K562 (cell line): ENCODE data around the gene NHLH2. TPM values are rescaled to one million over a fixed set of nuclear protein-coding genes. Genes with fewer than 3 reads are reported as not detected.

Source experiments
- ATAC-seq: fragments of 200-7000 bp; cut with Tn5 transposase; 3 replicates; pipeline ENCODE4 v1.9.1; 2020; ENCODE audit warnings: moderate library complexity
- BruUV-seq: library from RNA; stranded (reverse); fragments of 400-500 nt; replicated peaks from 2 replicates; lab custom pipeline; 2021; lab: Mats Ljungman, UMichigan
- CTCF ChIA-PET: fragments of 300-600 bp; formaldehyde crosslinking; extraction: SDS; loops from one replicate; lab custom pipeline; 2021; ENCODE audit warnings: low intra/inter-chr PET ratio; lab: Yijun Ruan, JAX
- POLR2A ChIA-PET: fragments of 300-600, 350-650 bp; sonication (Branson Sonifier 250); formaldehyde crosslinking; extraction: SDS; loops from one replicate; lab custom pipeline; 2021; ENCODE audit warnings: antibody characterized with exemption, inconsistent platforms; lab: Yijun Ruan, JAX
- DNase-seq, 4 experiments: peaks; one replicate each; pipeline versions ENCODE4 v3.0.0 to v3.0.0-alpha.2; 2011 to 2018; ENCODE audit warnings: low spot score in 3 of 4, mixed read lengths in 3 of 4; ENCODE audit errors: extremely low read depth in 1 of 4
- FAIRE-seq: peaks from 2 replicates; lab custom pipeline; 2011; peaks lifted over from hg19 to GRCh38; lab: Jason Lieb, UNC
- H2AFZ ChIP-seq: 2 replicates; pipeline ENCODE4 v1.6.0; 2011; ENCODE audit warnings: low read depth, low read length, control low read depth, inconsistent platforms
- H3K27ac ChIP-seq: fragments of 200-600 bp; 3 replicates; pipeline ENCODE4 v1.8.0; 2011; ENCODE audit warnings: low read depth, mild to moderate bottlenecking, control low read depth, inconsistent platforms, low read length, moderate library complexity, mixed read lengths; ENCODE audit errors: extremely low read depth
- H3K27me3 ChIP-seq, 2 experiments: fragments of 300-600 bp in 1 of 2; 2 replicates in 1 of 2; 3 replicates in 1 of 2; pipeline versions ENCODE4 v1.6.0 to v1.8.0; 2011; ENCODE audit warnings: inconsistent platforms in 2 of 2, low read length in 2 of 2, mild to moderate bottlenecking in 1 of 2, mixed read lengths in 1 of 2, moderate library complexity in 1 of 2; ENCODE audit not compliant: control insufficient read depth in 2 of 2, insufficient read depth in 2 of 2
- H3K36me3 ChIP-seq: fragments of 300-600 bp; 3 replicates; pipeline ENCODE4 v1.8.0; 2011; ENCODE audit warnings: mild to moderate bottlenecking, low read length, inconsistent platforms; ENCODE audit not compliant: control insufficient read depth, insufficient read depth
- H3K4me1 ChIP-seq, 2 experiments: fragments of 200-600 bp in 1 of 2; replicated peaks in 1 of 2; 2 replicates in 1 of 2; 3 replicates in 1 of 2; pipeline versions ENCODE4 v1.5.1 to v1.8.0; 2011; ENCODE audit warnings: inconsistent platforms in 2 of 2, low read length in 2 of 2, mild to moderate bottlenecking in 1 of 2, mixed read lengths in 1 of 2, moderate library complexity in 1 of 2; ENCODE audit not compliant: control insufficient read depth in 2 of 2, insufficient read depth in 2 of 2
- H3K4me2 ChIP-seq: 2 replicates; pipeline ENCODE4 v1.6.1; 2011; ENCODE audit warnings: low read length, control low read depth, inconsistent platforms, mixed read lengths; ENCODE audit not compliant: insufficient read depth
- H3K4me3 ChIP-seq: fragments of 200-600 bp; sonication (generic), shearing (Covaris generic); 2 replicates; pipeline ENCODE4 v1.5.1; 2016; ENCODE audit warnings: control low read depth, inconsistent platforms
- H3K79me2 ChIP-seq: fragments of 200-600 bp; 3 replicates; pipeline ENCODE4 v1.8.0; 2011; ENCODE audit warnings: low read length, inconsistent platforms; ENCODE audit not compliant: control insufficient read depth, insufficient read depth
- H3K9ac ChIP-seq, 2 experiments: 2 replicates each; pipeline versions ENCODE4 v1.6.0 to v1.6.1; 2011; ENCODE audit warnings: low read depth in 2 of 2, low read length in 2 of 2, control low read depth in 1 of 2, inconsistent platforms in 1 of 2, mild to moderate bottlenecking in 1 of 2, mixed read lengths in 1 of 2; ENCODE audit not compliant: insufficient read depth in 1 of 2
- H3K9me1 ChIP-seq: one replicate; pipeline ENCODE4 v1.6.0; 2011; ENCODE audit warnings: inconsistent platforms, mild to moderate bottlenecking, low read length, moderate library complexity; ENCODE audit not compliant: control insufficient read depth, insufficient read depth
- H3K9me3 ChIP-seq: replicated peaks from 2 replicates; pipeline ENCODE4 v1.5.1; 2011; ENCODE audit warnings: low read depth, low read length, inconsistent platforms; ENCODE audit not compliant: control insufficient read depth, insufficient read depth
- H4K20me1 ChIP-seq: replicated peaks from 2 replicates; pipeline ENCODE4 v1.6.1; 2011; ENCODE audit warnings: low read length, inconsistent platforms, mixed read lengths; ENCODE audit not compliant: control insufficient read depth, insufficient read depth
- ARID1B ChIP-seq: fragments of 450-650 bp; IDR thresholded peaks from 2 replicates; pipeline ENCODE4 v1.6.1; 2016; ENCODE audit warnings: antibody characterized with exemption, mild to moderate bottlenecking, inconsistent platforms
- ATF1 ChIP-seq, 2 experiments: fragments of 450-650 bp in 1 of 2; IDR thresholded peaks; 2 replicates each; pipeline ENCODE4 v1.6.1; 2016; ENCODE audit warnings: missing compliant biosample characterization in 1 of 2, missing genetic modification characterization in 1 of 2
- ELF1 ChIP-seq: fragments of 200-800 bp; sonication (Bioruptor generic); IDR thresholded peaks from 2 replicates; pipeline ENCODE4 v1.6.1; 2016; ENCODE audit warnings: missing genetic modification characterization, missing compliant biosample characterization
- HOXB6 ChIP-seq: fragments of 250-450 bp; sonication (Bioruptor Pico); IDR thresholded peaks from 2 replicates; pipeline ENCODE4 v1.5.1; 2022; ENCODE audit warnings: mild to moderate bottlenecking, borderline replicate concordance
- HSF4 ChIP-seq: fragments of 250-450 bp; sonication (Bioruptor Pico); IDR thresholded peaks from 2 replicates; pipeline ENCODE4 v2.1.2; 2022; ENCODE audit warnings: mild to moderate bottlenecking, moderate library complexity, borderline replicate concordance
- ILF3 ChIP-seq: fragments of 450-650 bp; IDR thresholded peaks from 2 replicates; pipeline ENCODE4 v1.6.1; 2018; ENCODE audit warnings: antibody characterized with exemption, mild to moderate bottlenecking, moderate library complexity, borderline replicate concordance
- MNT ChIP-seq, 2 experiments: fragments of 450-650 bp; conservative IDR thresholded peaks; 2 replicates each; pipeline ENCODE4 v1.6.1; 2017; ENCODE audit warnings: mild to moderate bottlenecking in 2 of 2, moderate library complexity in 2 of 2
- MTF1 ChIP-seq: fragments of 250-450 bp; sonication (Bioruptor Pico); IDR thresholded peaks from 2 replicates; pipeline ENCODE4 v1.9.0; 2021; ENCODE audit warnings: moderate library complexity, mild to moderate bottlenecking, inconsistent platforms, borderline replicate concordance
- SETDB1 ChIP-seq: IDR thresholded peaks from one replicate; pipeline ENCODE4 v1.6.1; 2012; ENCODE audit warnings: low read length, control low read depth, inconsistent platforms
- STAT5B ChIP-seq: fragments of 250-450 bp; sonication (Bioruptor Pico); IDR thresholded peaks from 2 replicates; pipeline ENCODE4 v1.8.0; 2021; ENCODE audit warnings: mild to moderate bottlenecking, inconsistent platforms
- TSHZ1 ChIP-seq: fragments of 250-450 bp; sonication (Bioruptor Pico); IDR thresholded peaks from 2 replicates; pipeline ENCODE4 v1.4.0; 2020; ENCODE audit warnings: mild to moderate bottlenecking, moderate library complexity
- U2AF2 ChIP-seq: fragments of 200-400 bp; formaldehyde crosslinking; optimal IDR thresholded peaks from 2 replicates; pipeline ENCODE3; 2017; ENCODE audit warnings: low read depth, mild to moderate bottlenecking, low read length
- ZC3H4 ChIP-seq: sonication (generic); formaldehyde crosslinking; IDR thresholded peaks from 2 replicates; pipeline ENCODE4 v1.9.0; 2021; ENCODE audit warnings: missing genetic modification reagents, borderline replicate concordance
- ZKSCAN1 ChIP-seq: fragments of 150-350 bp; IDR thresholded peaks from 2 replicates; pipeline ENCODE4 v1.6.1; 2016; ENCODE audit warnings: low read depth, low read length
- ZKSCAN8 ChIP-seq: fragments of 200-800 bp; sonication (Bioruptor generic); IDR thresholded peaks from 2 replicates; pipeline ENCODE4 v1.6.1; 2016; ENCODE audit warnings: missing genetic modification characterization, missing compliant biosample characterization
- ZNF75A ChIP-seq: fragments of 450-650 bp; formaldehyde crosslinking; IDR thresholded peaks from 2 replicates; pipeline ENCODE4 v1.4.0; 2020; ENCODE audit warnings: mild to moderate bottlenecking
- WGBS: fragments of 100-300 bp; shearing (Covaris generic); methylation state at CpG from one replicate; pipeline ENCODE4 v1.1.6; 2016; ENCODE audit warnings: low coverage, mixed read lengths; ENCODE audit not compliant: insufficient coverage; ENCODE audit errors: missing lambda C conversion rate; 5-methylcytosine and 5-hydroxymethylcytosine counted together
- in situ Hi-C: fragments of 300-500 bp; cut with MboI; formaldehyde crosslinking; loops from 4 replicates; pipeline ENCODE4 v1.15.0; 2018; ENCODE audit warnings: inconsistent platforms, mixed read lengths
- intact Hi-C: fragments of 100-400 bp; cut with micrococcal nuclease; formaldehyde crosslinking; loops from 2 replicates; pipeline ENCODE4 v1.14.2; 2022
- polyA plus RNA-seq, 8 experiments: library from polyadenylated mRNA; depleted of rRNA in 4 of 8; stranded (reverse) in 5 of 8; unstranded in 3 of 8; fragments of >200 nt; fragmentation: Nextera tagmentation in 2 of 8; fragmentation: Illumina TruSeq in 1 of 8; extraction: Ambion mirVana in 2 of 8; extraction: Trizol in 1 of 8; gene quantifications; 2 replicates each; pipeline versions ENCODE4 v1.2.1 to v1.2.3, GENCODE V29; 2011 to 2014; ENCODE audit warnings: inconsistent platforms in 1 of 8, missing spikeins in 1 of 8
- total RNA-seq, 7 experiments: library from RNA; depleted of rRNA in 6 of 7; stranded (reverse); fragments of >200 nt in 6 of 7; fragmentation: Illumina TruSeq in 2 of 7; extraction: Trizol in 2 of 7; gene quantifications; 2 replicates each; pipeline versions ENCODE4 v1.2.1 to v1.2.3, GENCODE V29; 2011 to 2021; ENCODE audit warnings: low replicate concordance in 1 of 7

The NHLH2 gene
- total and polyA plus RNA-seq, 9 of the 15 experiments (the other 6 are each of a cell fraction or from before 2014, with no cell fraction given) = not detected

GRCh38 chr1:115791816-115792215 is 49.1 kb downstream of the NHLH2 start:
- Histone ChIP-seq H3K4me3 (no peak overlapping the region), H3K27me3 (peaks cover 0 to 9% of the 10 kb centered on the region in 2 experiments; a peak in 1 of 5 replicates), H3K9me1 (no peaks in the 10 kb centered on the region), H3K36me3 (no peaks in the 10 kb centered on the region), H3K9ac (no peak overlapping the region), H3K79me2 (no peaks in the 10 kb centered on the region), H3K4me2 (no peak overlapping the region), H4K20me1 (no peaks in the 10 kb centered on the region), H2AFZ (no peak overlapping the region), H3K27ac (no peak overlapping the region), H3K4me1 (no peaks in the 10 kb centered on the region), H3K9me3 (no peaks in the 10 kb centered on the region)
- DNase-seq (no peak), ATAC-seq (no peak), FAIRE-seq (no peak)
- BruUV-seq = no TSS peak
- WGBS = 0% methylated on average over 3 of the region's 3 CpGs
- intact Hi-C loops (no loop called here), in situ Hi-C loops (no loop called here)
- TF ChIP-seq STAT5B (no peak), ILF3 (no peak), ZKSCAN1 (no peak), U2AF2 (no peak), MTF1 (CRISPR knock-in tag) (no peak), ZC3H4 (CRISPR knock-in tag) (no peak), ATF1 (CRISPR knock-in tag; IDR thresholded peaks at IDR 0.05) (no peak), ATF1 (tag; IDR thresholded peaks at IDR 0.05) (no peak), TSHZ1 (CRISPR knock-in tag) (no peak), ELF1 (tag) (no peak), HSF4 (CRISPR knock-in tag) (no peak), MNT (conservative IDR thresholded peaks at IDR 0.05) (no peak), ARID1B (no peak), SETDB1 (no peak), ZKSCAN8 (CRISPR knock-in tag) (no peak), HOXB6 (no peak), ZNF75A (CRISPR knock-in tag) (no peak)
- ChIA-PET POLR2A (interaction anchor here (0.6 kb wide), 1 partner anchor 186 kb away, joined by 3 read pairs; no protein-coding TSS in a partner anchor), CTCF (no interaction called here)
